Skin epidermis (tissue), 12 donors: ENCODE measurements around the gene FBN3.

ENCODE experiments used
- H3K27ac ChIP-seq, 21 experiments: fragments of 200-600 bp; sonication (generic) in 11 of 21; one replicate each; pipeline ENCODE4 v1.5.0; 2020; ENCODE audit warnings: mild to moderate bottlenecking in 3 of 21, inconsistent platforms in 2 of 21, moderate library complexity in 2 of 21
- H3K4me3 ChIP-seq, 7 experiments: fragments of 200-600 bp; sonication (generic) in 2 of 7; one replicate each; pipeline ENCODE4 v1.5.0; 2020; ENCODE audit warnings: inconsistent platforms in 2 of 7, mild to moderate bottlenecking in 2 of 7, moderate library complexity in 1 of 7

FBN3 gene

GRCh38 chr19:8150178-8150865, 930 bp upstream of the FBN3 start:
- H3K4me3 ChIP-seq: no peak overlapping the region
- H3K27ac ChIP-seq: peak overlapping the region in 1 of 21 experiments; percentile 50

GRCh38 chr19:8148410-8149260, 757 bp downstream of the FBN3 start:
- Histone ChIP-seq H3K4me3 (peak overlapping the region in 3 of 7 experiments; percentile 26 to 29 (median 28)), H3K27ac (peak overlapping the region in 3 of 21 experiments; percentile 39 to 92 (median 74))

- Histone ChIP-seq H3K27ac (peak overlapping the region in 1 of 21 experiments; percentile 92), H3K4me3 (peak overlapping the region in 1 of 7 experiments; percentile 29)
Measured at GRCh38 chr19:8148088-8148409, 1.3 kb downstream of the FBN3 start.

- Histone ChIP-seq H3K27ac (peak overlapping the region in 1 of 21 experiments; percentile 92), H3K4me3 (no peak overlapping the region)
Measured at GRCh38 chr19:8147582-8147978, 1.8 kb downstream of the FBN3 start.

- H3K4me3 ChIP-seq: no peak overlapping the region
- H3K27ac ChIP-seq: peak overlapping the region in 1 of 21 experiments; percentile 69
Measured at GRCh38 chr19:8146877-8147581, 2.4 kb downstream of the FBN3 start.

GRCh38 chr19:8144273-8144995, 5.0 kb downstream of the FBN3 start:
- Histone ChIP-seq H3K27ac (no peak overlapping the region), H3K4me3 (no peak overlapping the region)

GRCh38 chr19:8143041-8143440, 6.4 kb downstream of the FBN3 start:
- Histone ChIP-seq H3K27ac (peak overlapping the region in 1 of 21 experiments; percentile 72), H3K4me3 (no peak overlapping the region)

GRCh38 chr19:8142513-8142900, 6.9 kb downstream of the FBN3 start:
- Histone ChIP-seq H3K4me3 (no peak overlapping the region), H3K27ac (peak overlapping the region in 1 of 21 experiments; percentile 47)

- peak overlapping the region in 1 of 21 experiments; percentile 47 for H3K27ac ChIP-seq
- no peak overlapping the region for H3K4me3 ChIP-seq
Measured at GRCh38 chr19:8141726-8142512, 7.5 kb downstream of the FBN3 start.

GRCh38 chr19:8138201-8138600, 11.2 kb downstream of the FBN3 start:
- no peak overlapping the region for H3K27ac ChIP-seq
- no peak overlapping the region for H3K4me3 ChIP-seq

- Histone ChIP-seq H3K4me3 (no peak overlapping the region), H3K27ac (no peak overlapping the region)
Measured at GRCh38 chr19:8137425-8137824, 12.0 kb downstream of the FBN3 start.

GRCh38 chr19:8135946-8136618, 13.3 kb downstream of the FBN3 start:
- Histone ChIP-seq H3K27ac (no peak overlapping the region), H3K4me3 (no peak overlapping the region)

- no peak overlapping the region for H3K4me3 ChIP-seq
- no peak overlapping the region for H3K27ac ChIP-seq
Measured at GRCh38 chr19:8132858-8133458, 16.4 kb downstream of the FBN3 start.

- Histone ChIP-seq H3K27ac (no peak overlapping the region), H3K4me3 (no peak overlapping the region)
Measured at GRCh38 chr19:8131517-8131916, 17.9 kb downstream of the FBN3 start.

GRCh38 chr19:8129061-8129618, 20.3 kb downstream of the FBN3 start:
- no peak overlapping the region for H3K27ac ChIP-seq
- H3K4me3 ChIP-seq: no peak overlapping the region

- H3K27ac ChIP-seq: no peak overlapping the region
- H3K4me3 ChIP-seq: no peak overlapping the region
Measured at GRCh38 chr19:8128551-8128950, 20.8 kb downstream of the FBN3 start.

- Histone ChIP-seq H3K27ac (no peak overlapping the region), H3K4me3 (no peak overlapping the region)
Measured at GRCh38 chr19:8127311-8127710, 22.1 kb downstream of the FBN3 start.

GRCh38 chr19:8126511-8126910, 22.9 kb downstream of the FBN3 start:
- no peak overlapping the region for H3K27ac ChIP-seq
- no peak overlapping the region for H3K4me3 ChIP-seq
